ENCODE measurements around the gene TMEM247.

Gene TMEM247

GRCh38 chr2:46479265-46479664, at the start of gene TMEM247:
TMEM247 (plus strand) TSS chr2:46479565.
- Histone ChIP-seq H3K27me3 (ENCODE audit: control insufficient read depth, insufficient read depth, low read length) (no peaks in the 10 kb centered on the region), H3K4me3 (ENCODE audit: low read depth, low read length) (no peak within 1 kb of the TSS), H3K9ac (ENCODE audit: low read length) (no peak within 1 kb of the TSS), H3K36me3 (ENCODE audit: control insufficient read depth, insufficient read depth, low read length) (no peaks in the 10 kb centered on the region), H3K27ac (ENCODE audit: low read depth, low read length) (no peak within 1 kb of the TSS), H3K9me3 (ENCODE audit: control insufficient read depth, insufficient read depth, low read depth, low read length) (peaks cover 20% of the 10 kb centered on the region), H3K4me1 (ENCODE audit: control insufficient read depth, insufficient read depth, low read length) (no peaks in the 10 kb centered on the region)

- Histone ChIP-seq H3K27ac (ENCODE audit: low read depth, low read length) (no peak overlapping the region), H3K4me3 (ENCODE audit: low read depth, low read length) (no peak overlapping the region), H3K9ac (ENCODE audit: low read length) (no peak overlapping the region), H3K9me3 (ENCODE audit: control insufficient read depth, insufficient read depth, low read depth, low read length) (no peaks in the 10 kb centered on the region), H3K27me3 (ENCODE audit: control insufficient read depth, insufficient read depth, low read length) (no peaks in the 10 kb centered on the region), H3K36me3 (ENCODE audit: control insufficient read depth, insufficient read depth, low read length) (no peaks in the 10 kb centered on the region), H3K4me1 (ENCODE audit: control insufficient read depth, insufficient read depth, low read length) (peaks cover 7% of the 10 kb centered on the region; the same call in 1 of the 2 replicates)
Measured at GRCh38 chr2:46430413-46430812, 49.0 kb upstream of the TMEM247 start.

- Histone ChIP-seq H3K36me3 (ENCODE audit: control insufficient read depth, insufficient read depth, low read length) (no peaks in the 10 kb centered on the region), H3K9me3 (ENCODE audit: control insufficient read depth, insufficient read depth, low read depth, low read length) (no peaks in the 10 kb centered on the region), H3K4me1 (ENCODE audit: control insufficient read depth, insufficient read depth, low read length) (peaks cover 7% of the 10 kb centered on the region; the same call in 1 of the 2 replicates), H3K27ac (ENCODE audit: low read depth, low read length) (no peak overlapping the region), H3K9ac (ENCODE audit: low read length) (no peak overlapping the region), H3K27me3 (ENCODE audit: control insufficient read depth, insufficient read depth, low read length) (no peaks in the 10 kb centered on the region), H3K4me3 (ENCODE audit: low read depth, low read length) (no peak overlapping the region)
Measured at GRCh38 chr2:46430992-46431391, 48.4 kb upstream of the TMEM247 start.

GRCh38 chr2:46431481-46432235, 47.7 kb upstream of the TMEM247 start:
- H3K4me1 ChIP-seq (ENCODE audit: control insufficient read depth, insufficient read depth, low read length), result peaks cover 7% of the 10 kb centered on the region; the same call in 1 of the 2 replicates
- no peaks in the 10 kb centered on the region for H3K9me3 ChIP-seq (ENCODE audit: control insufficient read depth, insufficient read depth, low read depth, low read length)
- no peak overlapping the region for H3K9ac ChIP-seq (ENCODE audit: low read length)
- H3K4me3 ChIP-seq (ENCODE audit: low read depth, low read length), result no peak overlapping the region
- no peak overlapping the region for H3K27ac ChIP-seq (ENCODE audit: low read depth, low read length)
- H3K27me3 ChIP-seq (ENCODE audit: control insufficient read depth, insufficient read depth, low read length), result no peaks in the 10 kb centered on the region
- H3K36me3 ChIP-seq (ENCODE audit: control insufficient read depth, insufficient read depth, low read length), result no peaks in the 10 kb centered on the region

GRCh38 chr2:46434851-46435273, 44.5 kb upstream of the TMEM247 start:
- H3K36me3 ChIP-seq (ENCODE audit: control insufficient read depth, insufficient read depth, low read length), result no peaks in the 10 kb centered on the region
- H3K27ac ChIP-seq (ENCODE audit: low read depth, low read length), result no peak overlapping the region
- no peak overlapping the region for H3K9ac ChIP-seq (ENCODE audit: low read length)
- H3K4me1 ChIP-seq (ENCODE audit: control insufficient read depth, insufficient read depth, low read length), result peaks cover 7% of the 10 kb centered on the region; the same call in 1 of the 2 replicates
- no peaks in the 10 kb centered on the region for H3K27me3 ChIP-seq (ENCODE audit: control insufficient read depth, insufficient read depth, low read length)
- H3K4me3 ChIP-seq (ENCODE audit: low read depth, low read length), result no peak overlapping the region
- H3K9me3 ChIP-seq (ENCODE audit: control insufficient read depth, insufficient read depth, low read depth, low read length), result no peaks in the 10 kb centered on the region

GRCh38 chr2:46435353-46435752, 44.0 kb upstream of the TMEM247 start:
- Histone ChIP-seq H3K9me3 (ENCODE audit: control insufficient read depth, insufficient read depth, low read depth, low read length) (no peaks in the 10 kb centered on the region), H3K27ac (ENCODE audit: low read depth, low read length) (no peak overlapping the region), H3K4me3 (ENCODE audit: low read depth, low read length) (no peak overlapping the region), H3K4me1 (ENCODE audit: control insufficient read depth, insufficient read depth, low read length) (peaks cover 7% of the 10 kb centered on the region; the same call in 1 of the 2 replicates), H3K36me3 (ENCODE audit: control insufficient read depth, insufficient read depth, low read length) (no peaks in the 10 kb centered on the region), H3K27me3 (ENCODE audit: control insufficient read depth, insufficient read depth, low read length) (no peaks in the 10 kb centered on the region), H3K9ac (ENCODE audit: low read length) (no peak overlapping the region)

- H3K4me3 ChIP-seq (ENCODE audit: low read depth, low read length), result no peak overlapping the region
- H3K9me3 ChIP-seq (ENCODE audit: control insufficient read depth, insufficient read depth, low read depth, low read length), result no peaks in the 10 kb centered on the region
- H3K27me3 ChIP-seq (ENCODE audit: control insufficient read depth, insufficient read depth, low read length), result no peaks in the 10 kb centered on the region
- no peaks in the 10 kb centered on the region for H3K36me3 ChIP-seq (ENCODE audit: control insufficient read depth, insufficient read depth, low read length)
- no peak overlapping the region for H3K9ac ChIP-seq (ENCODE audit: low read length)
- H3K27ac ChIP-seq (ENCODE audit: low read depth, low read length), result no peak overlapping the region
- H3K4me1 ChIP-seq (ENCODE audit: control insufficient read depth, insufficient read depth, low read length), result peaks cover 7% of the 10 kb centered on the region; the same call in 1 of the 2 replicates
Measured at GRCh38 chr2:46435796-46436360, 43.5 kb upstream of the TMEM247 start.

GRCh38 chr2:46436800-46437199, 42.6 kb upstream of the TMEM247 start:
- Histone ChIP-seq H3K4me1 (ENCODE audit: control insufficient read depth, insufficient read depth, low read length) (peaks cover 7% of the 10 kb centered on the region; the same call in 1 of the 2 replicates), H3K9ac (ENCODE audit: low read length) (no peak overlapping the region), H3K36me3 (ENCODE audit: control insufficient read depth, insufficient read depth, low read length) (no peaks in the 10 kb centered on the region), H3K27ac (ENCODE audit: low read depth, low read length) (no peak overlapping the region), H3K9me3 (ENCODE audit: control insufficient read depth, insufficient read depth, low read depth, low read length) (no peaks in the 10 kb centered on the region), H3K4me3 (ENCODE audit: low read depth, low read length) (no peak overlapping the region), H3K27me3 (ENCODE audit: control insufficient read depth, insufficient read depth, low read length) (no peaks in the 10 kb centered on the region)

- Histone ChIP-seq H3K9ac (ENCODE audit: low read length) (no peak overlapping the region), H3K4me1 (ENCODE audit: control insufficient read depth, insufficient read depth, low read length) (peaks cover 7% of the 10 kb centered on the region; the same call in 1 of the 2 replicates), H3K27ac (ENCODE audit: low read depth, low read length) (no peak overlapping the region), H3K27me3 (ENCODE audit: control insufficient read depth, insufficient read depth, low read length) (no peaks in the 10 kb centered on the region), H3K4me3 (ENCODE audit: low read depth, low read length) (no peak overlapping the region), H3K9me3 (ENCODE audit: control insufficient read depth, insufficient read depth, low read depth, low read length) (no peaks in the 10 kb centered on the region), H3K36me3 (ENCODE audit: control insufficient read depth, insufficient read depth, low read length) (no peaks in the 10 kb centered on the region)
Measured at GRCh38 chr2:46438102-46438501, 41.3 kb upstream of the TMEM247 start.

- Histone ChIP-seq H3K36me3 (ENCODE audit: control insufficient read depth, insufficient read depth, low read length) (no peaks in the 10 kb centered on the region), H3K9ac (ENCODE audit: low read length) (no peak overlapping the region), H3K4me1 (ENCODE audit: control insufficient read depth, insufficient read depth, low read length) (peaks cover 7% of the 10 kb centered on the region; the same call in 1 of the 2 replicates), H3K9me3 (ENCODE audit: control insufficient read depth, insufficient read depth, low read depth, low read length) (no peaks in the 10 kb centered on the region), H3K27me3 (ENCODE audit: control insufficient read depth, insufficient read depth, low read length) (no peaks in the 10 kb centered on the region), H3K27ac (ENCODE audit: low read depth, low read length) (no peak overlapping the region), H3K4me3 (ENCODE audit: low read depth, low read length) (no peak overlapping the region)
Measured at GRCh38 chr2:46438794-46439193, 40.6 kb upstream of the TMEM247 start.

- H3K9ac ChIP-seq (ENCODE audit: low read length), result no peak overlapping the region
- no peaks in the 10 kb centered on the region for H3K9me3 ChIP-seq (ENCODE audit: control insufficient read depth, insufficient read depth, low read depth, low read length)
- no peak overlapping the region for H3K4me3 ChIP-seq (ENCODE audit: low read depth, low read length)
- no peak overlapping the region for H3K27ac ChIP-seq (ENCODE audit: low read depth, low read length)
- H3K36me3 ChIP-seq (ENCODE audit: control insufficient read depth, insufficient read depth, low read length), result no peaks in the 10 kb centered on the region
- peaks cover 7% of the 10 kb centered on the region; the same call in 1 of the 2 replicates for H3K4me1 ChIP-seq (ENCODE audit: control insufficient read depth, insufficient read depth, low read length)
- no peaks in the 10 kb centered on the region for H3K27me3 ChIP-seq (ENCODE audit: control insufficient read depth, insufficient read depth, low read length)
Measured at GRCh38 chr2:46439582-46439981, 39.8 kb upstream of the TMEM247 start.
